A673 (cell line): Measurements from ENCODE around the gene NR4A3. TPM values are rescaled to one million over a fixed set of nuclear protein-coding genes. Genes with fewer than 3 reads are reported as not detected.
A peak's percentile ranks its signal among the peaks of the same experiment; 100 is the strongest.

Experiments used
- BruUV-seq: library from RNA; stranded (reverse); fragments of 400-500 nt; replicated peaks from 2 replicates; lab custom pipeline; 2021; lab: Mats Ljungman, UMichigan
- CTCF ChIA-PET: fragments of 300-600 bp; sonication (Branson Sonifier 250); formaldehyde crosslinking; loops from one replicate; lab custom pipeline; 2022; ENCODE audit warnings: antibody characterized with exemption; lab: Charles Lee
- POLR2A ChIA-PET: fragments of 300-600 bp; sonication (Branson Sonifier 250); formaldehyde crosslinking; loops from one replicate; lab custom pipeline; 2022; ENCODE audit warnings: antibody characterized with exemption; ENCODE audit not compliant: low non-redundant PET; lab: Charles Lee
- DNase-seq: peaks from one replicate; pipeline ENCODE4 v3.0.0-alpha.2; 2015; ENCODE audit warnings: low spot score
- H3K27ac ChIP-seq: fragments of 200-600 bp; sonication (generic); 2 replicates; pipeline ENCODE4 v1.5.1; 2016; ENCODE audit warnings: mixed run types, low read depth, mild to moderate bottlenecking, mixed read lengths, antibody characterized with exemption, low read length; ENCODE audit not compliant: poor library complexity, severe bottlenecking
- H3K27me3 ChIP-seq: fragments of 200-600 bp; sonication (generic); replicated peaks from 2 replicates; pipeline ENCODE4 v1.6.1; 2017; ENCODE audit warnings: mixed run types, low read depth, mild to moderate bottlenecking, mixed read lengths, antibody characterized with exemption, low read length; ENCODE audit not compliant: insufficient read depth, poor library complexity
- H3K36me3 ChIP-seq: fragments of 200-600 bp; sonication (generic); 2 replicates; pipeline ENCODE4 v1.6.1; 2016; ENCODE audit warnings: mixed run types, mild to moderate bottlenecking, mixed read lengths, antibody characterized with exemption, low read length; ENCODE audit not compliant: insufficient read depth, poor library complexity, severe bottlenecking
- H3K4me1 ChIP-seq: fragments of 200-600 bp; sonication (generic); 2 replicates; pipeline ENCODE4 v1.6.1; 2017; ENCODE audit warnings: mixed run types, mild to moderate bottlenecking, mixed read lengths, antibody characterized with exemption, low read length; ENCODE audit not compliant: insufficient read depth, poor library complexity, severe bottlenecking
- H3K4me3 ChIP-seq: fragments of 200-600 bp; sonication (generic); 2 replicates; pipeline ENCODE4 v1.5.1; 2016; ENCODE audit warnings: low read depth, mixed run types, mild to moderate bottlenecking, mixed read lengths, low read length; ENCODE audit not compliant: poor library complexity, severe bottlenecking
- H3K9me3 ChIP-seq: fragments of 200-600 bp; sonication (generic); 2 replicates; pipeline ENCODE4 v1.6.1; 2016; ENCODE audit warnings: mixed run types, low read depth, mild to moderate bottlenecking, mixed read lengths, antibody characterized with exemption, low read length; ENCODE audit not compliant: poor library complexity, severe bottlenecking
- EZH2 ChIP-seq: fragments of 200-600 bp; sonication (generic); IDR thresholded peaks from 2 replicates; pipeline ENCODE4 v1.6.1; 2017; ENCODE audit warnings: borderline replicate concordance, low read depth, mild to moderate bottlenecking, mixed read lengths, antibody characterized with exemption, low read length; ENCODE audit not compliant: poor library complexity, severe bottlenecking
- intact Hi-C: fragments of 100-400 bp; cut with micrococcal nuclease; formaldehyde crosslinking; loops from one replicate; pipeline ENCODE4 v1.10.0; 2022; ENCODE audit not compliant: unreplicated experiment
- total RNA-seq: library from RNA; stranded (reverse); gene quantifications from 2 replicates; pipeline ENCODE4 v1.2.3, GENCODE V29; 2021
- TF ChIP-seq, protein P1 (sequence below): fragments of 300-800, 200-600 bp; sonication (generic); conservative IDR thresholded peaks from 2 replicates; pipeline ENCODE4 v1.5.1; 2017; ENCODE audit warnings: low read depth, mild to moderate bottlenecking, antibody characterized with exemption, low read length, moderate library complexity, mixed read lengths

NR4A3 gene
- total RNA-seq, 1 experiment from 2014 or later: 6.4 TPM

DNA sequence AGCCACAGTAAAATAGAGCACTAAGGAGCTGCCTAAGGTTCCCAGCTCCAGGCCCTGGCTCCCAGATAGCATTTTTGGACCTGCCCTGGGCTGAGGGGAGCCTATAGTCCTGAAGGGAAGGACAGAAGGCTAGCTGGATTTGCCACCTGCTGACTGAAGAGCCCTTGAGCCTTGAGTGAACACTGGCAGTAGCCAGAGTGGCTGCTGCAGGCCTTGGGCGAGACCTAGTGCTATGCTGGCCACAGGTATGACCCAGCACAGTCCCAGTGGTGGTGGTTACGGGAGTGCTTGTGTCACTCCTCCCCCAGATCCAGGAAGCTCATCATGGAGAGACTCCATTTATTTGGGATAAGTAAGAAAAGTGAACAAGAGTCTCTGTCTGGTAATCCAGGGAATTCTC is 74.4 kb downstream of the NR4A3 start:
- TF ChIP-seq, protein P1, sequence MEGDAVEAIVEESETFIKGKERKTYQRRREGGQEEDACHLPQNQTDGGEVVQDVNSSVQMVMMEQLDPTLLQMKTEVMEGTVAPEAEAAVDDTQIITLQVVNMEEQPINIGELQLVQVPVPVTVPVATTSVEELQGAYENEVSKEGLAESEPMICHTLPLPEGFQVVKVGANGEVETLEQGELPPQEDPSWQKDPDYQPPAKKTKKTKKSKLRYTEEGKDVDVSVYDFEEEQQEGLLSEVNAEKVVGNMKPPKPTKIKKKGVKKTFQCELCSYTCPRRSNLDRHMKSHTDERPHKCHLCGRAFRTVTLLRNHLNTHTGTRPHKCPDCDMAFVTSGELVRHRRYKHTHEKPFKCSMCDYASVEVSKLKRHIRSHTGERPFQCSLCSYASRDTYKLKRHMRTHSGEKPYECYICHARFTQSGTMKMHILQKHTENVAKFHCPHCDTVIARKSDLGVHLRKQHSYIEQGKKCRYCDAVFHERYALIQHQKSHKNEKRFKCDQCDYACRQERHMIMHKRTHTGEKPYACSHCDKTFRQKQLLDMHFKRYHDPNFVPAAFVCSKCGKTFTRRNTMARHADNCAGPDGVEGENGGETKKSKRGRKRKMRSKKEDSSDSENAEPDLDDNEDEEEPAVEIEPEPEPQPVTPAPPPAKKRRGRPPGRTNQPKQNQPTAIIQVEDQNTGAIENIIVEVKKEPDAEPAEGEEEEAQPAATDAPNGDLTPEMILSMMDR: no peak
- ChIA-PET POLR2A (no interaction called here), CTCF (no interaction called here)
- Histone ChIP-seq H3K9me3 (no peaks in the 10 kb centered on the region), H3K4me1 (no peaks in the 10 kb centered on the region), H3K36me3 (no peaks in the 10 kb centered on the region), H3K27me3 (no peaks in the 10 kb centered on the region), H3K27ac (no peak overlapping the region), H3K4me3 (no peak overlapping the region)
- no peak for DNase-seq
- intact Hi-C loops: no loop called here
- no TSS peak for BruUV-seq

DNA sequence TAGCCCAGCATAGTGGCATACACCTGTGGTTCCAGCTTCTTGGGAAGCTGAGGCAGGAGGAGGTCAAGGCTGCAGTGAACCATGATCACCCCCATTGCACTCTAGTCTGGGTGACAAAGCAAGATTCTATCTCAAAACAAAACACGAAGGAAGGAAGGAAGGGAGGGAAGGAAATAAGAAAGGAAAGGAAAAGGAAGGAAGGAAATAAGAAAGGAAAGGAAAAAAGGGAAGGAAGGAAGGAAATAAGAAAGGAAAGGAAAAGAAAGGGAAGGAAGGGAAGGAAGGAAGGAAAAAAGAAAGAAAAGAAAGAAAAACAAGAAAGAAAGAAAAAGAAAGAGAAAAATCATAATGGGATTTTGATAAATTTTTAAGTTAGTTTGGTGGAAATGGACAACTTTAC is 81.7 kb downstream of the NR4A3 start:
- ChIA-PET POLR2A (no interaction called here), CTCF (no interaction called here)
- no peaks in the 10 kb centered on the region for H3K9me3 ChIP-seq
- no peak overlapping the region for H3K27ac ChIP-seq
- BruUV-seq: no TSS peak
- peaks cover 7% of the 10 kb centered on the region for H3K4me1 ChIP-seq
- no peaks in the 10 kb centered on the region for H3K27me3 ChIP-seq
- H3K4me3 ChIP-seq: no peak overlapping the region
- TF ChIP-seq, protein P1: no peak
- no peak for TF ChIP-seq EZH2
- DNase-seq: no peak
- no peaks in the 10 kb centered on the region for H3K36me3 ChIP-seq
- intact Hi-C loops: no loop called here

DNA sequence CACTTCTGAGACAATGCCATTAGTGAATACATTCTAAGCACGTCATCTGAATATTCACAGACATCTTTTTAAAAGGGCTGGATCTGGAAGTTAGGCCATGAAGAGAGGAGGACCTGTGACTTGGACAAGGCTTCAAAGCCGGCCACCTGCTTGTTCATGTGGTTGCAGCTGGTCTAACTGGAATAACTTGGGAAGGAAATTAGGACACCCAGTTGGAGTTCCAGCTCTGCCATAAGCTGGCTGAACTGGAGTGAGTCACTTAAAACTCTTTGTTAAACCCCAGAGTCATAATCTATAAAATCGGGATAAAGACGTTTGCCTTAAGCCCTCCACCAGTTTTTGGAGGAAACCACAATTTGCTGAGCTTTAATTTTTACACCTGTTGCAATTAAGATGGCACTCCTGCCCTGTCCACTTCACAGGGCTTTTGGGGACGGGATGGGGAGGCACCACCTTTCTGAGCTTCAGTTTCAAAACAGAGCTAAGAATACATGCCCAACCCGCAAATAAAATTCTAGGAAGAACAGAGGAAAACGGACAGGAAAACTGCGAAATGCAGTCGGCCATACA is 84.2 kb downstream of the NR4A3 start:
- Histone ChIP-seq H3K9me3 (no peaks in the 10 kb centered on the region), H3K27me3 (no peaks in the 10 kb centered on the region), H3K27ac (no peak overlapping the region), H3K4me1 (peaks cover 7% of the 10 kb centered on the region), H3K4me3 (peak overlapping the region; percentile 81), H3K36me3 (no peaks in the 10 kb centered on the region)
- ChIA-PET CTCF (no interaction called here), POLR2A (no interaction called here)
- BruUV-seq: no TSS peak
- no peak for DNase-seq
- TF ChIP-seq, protein P1: no peak
- no peak for TF ChIP-seq EZH2
- intact Hi-C loops: loop anchor here (5.0 kb wide), 1 partner anchor 84 kb away; the partner anchor contains the start of gene NR4A3
